GM18508 (cell line): ENCODE data around the gene TYK2.
"Not testable (repeated sequence)": the region's sequence is repeated elsewhere in the genome, so short reads cannot be mapped to it uniquely, and the experiment has no call there.

Experiments
- ATAC-seq: cut with Tn5 transposase; IDR thresholded peaks from one replicate; pipeline ENCODE4 v1.9.1; 2021; ENCODE audit warnings: moderate number of reproducible peaks; ENCODE audit not compliant: insufficient read depth, unreplicated experiment

The TYK2 gene

DNA sequence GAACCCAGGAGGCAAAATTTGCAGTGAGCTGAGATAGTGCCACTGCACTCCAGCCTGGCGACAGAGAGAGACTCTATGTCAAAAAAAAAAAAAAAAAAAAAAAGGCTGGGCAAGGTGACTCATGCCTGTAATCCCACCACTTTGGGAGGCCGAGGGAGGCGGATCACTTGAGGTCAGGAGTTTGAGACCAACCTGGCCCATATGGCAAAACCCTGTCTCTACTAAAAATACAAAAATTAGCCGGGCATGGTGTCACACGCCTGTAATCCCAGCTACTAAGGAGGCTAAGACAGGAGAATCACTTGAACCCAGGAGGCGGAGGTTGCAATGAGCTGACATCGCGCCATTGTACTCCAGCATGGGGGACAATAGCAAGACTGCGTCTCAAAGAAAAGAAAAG lies 43.6 kb downstream of the TYK2 start:
- ATAC-seq, result not testable (repeated sequence)

DNA sequence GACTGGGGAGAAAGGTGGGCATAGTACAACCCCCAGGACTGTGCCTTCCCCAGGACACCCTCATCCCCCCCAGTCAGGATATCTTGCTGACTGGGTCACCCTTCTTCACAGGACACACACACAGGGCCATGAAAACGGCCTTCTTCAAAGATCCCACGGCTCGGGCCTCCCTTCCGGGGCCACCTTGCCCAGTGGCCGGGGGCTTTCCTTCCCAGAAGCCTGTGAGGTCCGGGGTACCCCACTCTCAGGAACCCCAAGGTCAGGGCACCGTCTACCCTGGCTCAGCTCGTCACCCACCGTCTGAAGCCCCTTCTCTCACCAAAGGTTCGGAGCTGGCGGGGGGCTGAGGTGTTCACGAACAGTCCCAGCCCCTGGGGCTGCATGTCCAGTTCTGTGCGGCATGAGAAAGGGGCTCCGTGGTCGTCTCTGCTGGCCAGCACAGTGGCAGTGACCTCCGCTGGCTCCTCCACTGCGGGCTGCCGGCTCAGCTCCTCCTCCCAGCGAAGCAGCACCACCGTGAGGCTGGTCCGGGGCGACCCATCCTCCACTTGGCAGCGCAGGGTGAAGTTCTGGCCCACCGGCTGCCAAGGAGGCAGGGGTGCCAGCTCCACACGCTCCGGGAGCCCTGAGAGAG lies 44.9 kb downstream of the TYK2 start:
- ATAC-seq, result no peak

DNA sequence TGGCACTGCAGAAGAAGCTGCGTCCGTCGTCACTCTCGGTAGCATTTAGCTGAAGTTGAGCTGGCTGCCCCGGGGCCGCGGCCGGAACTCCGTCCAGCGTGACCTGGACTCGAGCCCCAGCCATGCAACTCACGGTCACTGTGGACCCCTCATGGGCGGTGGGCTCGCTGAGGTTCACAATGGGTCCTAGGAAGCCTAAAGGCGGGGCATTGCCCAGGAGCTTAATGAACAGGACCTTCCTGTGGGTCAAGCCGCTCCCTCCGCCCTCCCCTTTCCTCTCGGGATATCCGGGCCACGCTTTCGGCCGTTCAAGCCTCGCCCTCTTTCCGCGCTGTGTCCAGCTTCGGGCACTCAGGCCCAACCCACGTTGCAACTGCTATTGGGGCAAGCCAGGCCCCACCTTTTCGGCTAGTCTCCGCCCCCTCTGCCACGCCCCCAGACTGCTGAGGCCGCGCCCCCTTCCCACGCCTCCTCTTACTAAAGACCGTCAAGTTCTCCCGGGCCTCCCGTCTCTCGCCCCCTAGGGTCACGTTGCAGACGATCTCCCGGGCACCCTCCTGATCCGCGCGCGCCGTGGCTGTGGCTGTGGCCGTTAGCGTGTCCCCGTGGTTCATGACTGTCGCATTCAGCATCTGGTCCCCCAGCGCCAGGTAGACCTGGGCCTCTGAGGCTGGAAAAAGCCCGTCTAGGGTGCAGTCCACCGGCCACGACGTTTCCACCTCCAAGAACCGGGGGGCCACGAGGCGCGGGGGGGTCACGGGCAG lies 45.6 kb downstream of the TYK2 start:
- ATAC-seq, result no peak

DNA sequence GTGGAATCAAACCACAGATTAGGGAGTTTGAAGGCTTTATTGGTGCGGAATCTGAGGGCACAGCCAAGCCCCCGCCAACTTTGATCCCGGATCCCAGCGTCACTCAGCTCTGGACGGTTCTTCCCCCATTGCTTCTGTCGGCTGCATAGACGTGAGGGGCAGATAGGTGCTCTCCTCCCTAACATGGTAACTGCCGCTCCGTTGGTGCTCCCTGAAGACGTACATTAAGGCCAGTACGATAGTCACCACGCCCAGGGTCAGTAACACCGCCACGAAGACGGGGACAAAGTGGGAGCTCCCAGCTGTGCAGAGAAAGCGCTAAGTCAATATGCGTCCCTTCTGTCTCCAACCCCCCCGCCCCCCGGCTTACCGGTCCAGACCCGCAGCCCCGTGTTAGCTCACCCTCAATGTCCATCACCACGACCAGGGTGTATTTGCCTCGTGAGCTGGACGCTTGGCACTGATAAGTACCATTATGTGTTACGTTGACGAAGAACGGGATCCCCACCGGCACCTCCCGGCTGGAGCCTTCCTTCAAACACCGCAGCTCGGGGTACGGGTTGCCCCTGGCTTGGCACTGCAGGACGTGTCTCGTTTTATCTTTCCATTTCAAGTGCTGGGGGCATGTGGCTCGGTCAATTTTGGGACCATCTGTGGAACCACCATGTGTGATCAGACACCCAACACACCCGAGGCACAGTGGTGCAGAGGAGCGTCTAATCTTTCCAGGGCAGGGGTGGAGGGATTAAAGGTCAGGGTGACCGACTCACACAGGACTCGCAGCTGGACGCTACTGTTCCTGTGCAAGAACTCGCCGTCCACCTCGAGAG lies 46.4 kb downstream of the TYK2 start:
- no peak for ATAC-seq

DNA sequence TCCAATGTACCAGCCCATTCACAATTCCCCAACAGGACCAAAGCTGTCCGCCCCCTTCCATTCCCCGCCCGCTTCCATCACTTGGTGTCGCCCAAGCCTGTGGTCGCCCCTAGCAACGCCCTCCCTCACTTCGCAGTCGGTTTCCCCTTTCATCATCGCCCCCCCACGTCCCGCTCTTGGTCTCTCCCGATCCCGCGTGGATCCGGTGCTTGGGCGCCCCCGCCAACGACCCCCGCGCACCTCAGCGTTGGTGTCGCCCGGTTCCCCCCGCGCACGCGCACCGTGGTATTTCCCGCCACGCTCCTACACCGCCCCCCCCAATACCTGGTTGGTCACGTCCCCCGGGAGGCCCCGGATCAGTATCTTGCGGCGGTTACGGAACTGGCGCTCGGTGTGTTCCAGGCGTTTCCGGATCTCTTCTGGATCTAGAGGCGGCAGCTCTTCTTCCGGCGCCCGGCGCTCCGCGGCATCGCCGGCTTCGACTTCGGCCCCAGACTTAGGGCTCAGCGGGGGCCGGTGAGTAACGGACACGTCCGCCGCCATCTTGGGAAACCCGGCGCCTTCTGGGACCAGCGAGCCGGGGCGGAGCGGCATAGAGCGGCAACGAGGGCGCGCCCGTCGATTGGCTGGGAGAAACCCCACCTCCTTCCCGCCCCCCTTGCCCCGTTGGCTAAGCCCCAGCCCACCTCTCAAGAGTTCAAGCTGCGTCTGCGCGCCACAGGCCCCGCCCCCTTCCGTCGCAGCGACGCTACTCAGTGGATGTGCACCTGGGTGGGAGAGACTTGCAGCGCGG lies 47.2 kb downstream of the TYK2 start, which contains the start of gene RAVER1:
TSS of gene RAVER1 (minus strand) at position 565 of the 793 bp plus-strand sequence. CDS start at position 543, 22 bp downstream.
- ATAC-seq, result peak; percentile 55

DNA sequence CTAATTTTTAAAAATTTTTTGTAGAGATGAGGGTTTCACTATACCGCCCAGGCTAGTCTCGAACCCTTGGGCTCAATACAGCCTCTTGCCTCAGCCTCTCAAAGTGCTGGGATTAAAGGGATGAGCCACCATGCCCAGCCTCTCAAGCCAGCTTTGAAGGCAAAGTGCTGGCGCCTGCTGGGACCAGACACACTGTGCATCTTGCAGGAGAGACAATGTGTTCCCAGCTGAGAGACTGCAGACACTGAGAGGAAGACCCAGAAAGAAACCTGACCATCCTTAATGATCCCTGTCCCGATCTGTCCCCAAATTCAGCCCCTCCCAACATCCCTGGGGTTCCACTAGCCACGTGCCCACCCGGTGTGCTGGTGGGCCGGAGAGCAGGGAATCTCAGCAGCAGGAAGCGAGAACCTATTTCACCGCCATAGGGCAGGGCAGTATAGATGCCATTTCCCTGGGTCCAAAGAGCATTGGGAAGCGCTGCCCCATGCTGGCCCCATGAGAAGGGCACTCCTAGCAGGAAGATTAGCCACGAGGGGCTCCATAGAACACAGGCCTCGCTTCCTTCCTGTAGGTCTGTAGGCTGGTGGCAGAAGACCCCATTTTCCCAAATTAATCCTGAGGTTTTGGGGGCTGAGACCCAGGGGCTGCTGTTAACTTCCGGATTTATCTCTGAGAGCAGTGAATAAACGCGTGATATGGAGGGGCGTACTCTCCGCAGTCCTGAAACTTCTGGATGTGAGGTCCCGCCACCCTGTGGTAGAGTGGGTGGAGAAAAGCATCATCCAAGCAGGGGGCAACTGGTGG lies 48.0 kb downstream of the TYK2 start:
- no peak for ATAC-seq

DNA sequence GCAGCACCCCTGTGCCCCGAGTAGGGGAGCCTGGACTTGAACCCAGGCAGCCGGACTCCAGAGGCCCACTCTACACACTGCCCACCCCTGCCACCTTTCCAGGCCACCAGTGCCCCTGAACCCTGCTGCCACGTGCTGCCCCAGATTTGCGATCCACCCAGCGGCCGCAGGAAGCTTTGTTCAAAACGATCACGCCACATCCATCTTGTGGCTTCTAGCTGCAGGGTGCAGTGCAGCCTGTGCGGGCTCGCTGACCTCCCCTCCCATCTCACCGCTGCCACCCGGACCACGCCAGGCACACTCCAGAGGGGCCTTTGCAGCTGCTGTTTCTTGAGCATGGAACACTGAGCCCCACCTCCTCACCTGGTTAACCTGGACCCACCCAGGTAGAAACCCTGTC lies 50.8 kb downstream of the TYK2 start:
- no peak for ATAC-seq

DNA sequence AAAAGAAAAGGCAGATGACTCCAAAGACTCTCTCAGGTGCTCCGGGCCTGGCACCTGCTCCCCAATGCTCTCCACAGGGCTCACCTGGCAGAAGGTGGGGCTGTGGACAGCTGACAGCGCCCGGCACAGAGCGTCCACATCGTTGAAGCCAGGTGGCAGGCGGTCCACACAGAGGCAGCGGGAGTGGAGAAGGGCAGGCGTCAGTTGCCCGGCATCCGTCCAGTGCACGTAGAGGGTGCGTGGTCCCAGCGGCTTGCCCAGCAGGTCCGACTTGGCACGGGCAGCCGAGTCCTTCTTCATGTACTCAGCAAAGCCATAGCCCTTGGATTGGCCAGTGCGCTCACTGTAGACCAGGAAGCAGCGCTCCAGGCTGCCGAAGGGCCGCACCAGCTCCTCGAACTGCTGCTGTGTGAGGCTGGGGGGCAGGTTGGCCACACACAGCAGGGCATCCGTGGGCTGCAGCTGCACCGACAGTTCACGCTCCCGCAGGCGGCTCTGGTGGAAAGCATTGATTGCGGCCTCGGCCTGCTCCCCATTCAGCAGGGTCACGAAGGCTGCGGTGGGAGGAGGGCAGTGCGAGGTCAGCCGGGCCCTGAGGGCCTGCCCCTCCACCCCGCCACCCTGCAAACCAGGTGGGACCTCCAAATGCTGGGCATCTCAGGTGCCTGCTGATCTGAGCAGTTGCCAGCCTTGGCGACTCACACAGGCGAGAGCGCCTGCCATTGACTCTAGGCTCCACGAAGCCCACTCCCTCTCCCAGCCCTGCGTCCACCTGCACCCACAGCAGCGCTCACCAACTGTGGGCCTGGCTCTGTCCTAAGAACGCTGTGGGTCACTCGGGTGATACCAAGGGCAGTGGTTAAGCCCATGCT lies 51.6 kb downstream of the TYK2 start:
- no peak for ATAC-seq

DNA sequence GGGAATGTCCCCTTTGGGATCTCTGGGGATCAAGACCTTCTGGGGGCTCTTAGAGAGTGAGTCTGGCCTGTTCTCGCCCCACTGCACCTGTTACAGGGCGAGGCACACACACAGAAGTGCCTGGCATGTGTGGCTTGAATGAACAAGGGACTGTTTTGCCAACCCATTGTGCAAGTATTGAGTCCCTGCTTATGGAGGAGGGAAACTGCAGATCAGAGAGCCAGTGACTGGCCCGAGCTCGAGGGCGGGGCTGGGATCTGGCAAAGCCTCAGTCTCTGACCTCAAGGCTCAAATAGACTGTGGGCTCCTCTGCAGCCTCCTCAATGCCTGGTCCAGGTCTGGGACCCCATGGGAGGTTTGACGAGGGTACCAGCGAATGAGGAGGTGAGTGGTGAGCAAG lies 52.6 kb downstream of the TYK2 start:
- no peak for ATAC-seq

DNA sequence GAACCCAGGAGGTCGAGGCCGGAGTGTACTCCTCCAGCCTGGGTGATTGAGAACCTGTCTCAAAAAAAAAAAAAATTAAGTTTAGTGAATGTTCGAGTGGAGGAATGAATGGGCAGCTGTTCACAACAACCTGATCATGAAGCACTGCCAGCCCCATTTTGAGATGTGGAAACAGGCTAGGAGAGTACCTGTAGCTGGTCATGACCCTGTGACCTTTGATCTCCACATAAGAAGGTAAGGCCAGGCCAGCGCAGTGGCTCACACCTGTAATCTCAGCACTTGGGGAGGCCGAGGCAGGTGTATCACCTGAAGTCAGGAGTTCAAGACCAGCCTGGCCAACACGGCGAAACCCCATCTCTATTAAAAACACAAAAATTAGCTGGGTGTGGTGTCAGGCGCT lies 54.6 kb downstream of the TYK2 start:
- ATAC-seq, result no peak

DNA sequence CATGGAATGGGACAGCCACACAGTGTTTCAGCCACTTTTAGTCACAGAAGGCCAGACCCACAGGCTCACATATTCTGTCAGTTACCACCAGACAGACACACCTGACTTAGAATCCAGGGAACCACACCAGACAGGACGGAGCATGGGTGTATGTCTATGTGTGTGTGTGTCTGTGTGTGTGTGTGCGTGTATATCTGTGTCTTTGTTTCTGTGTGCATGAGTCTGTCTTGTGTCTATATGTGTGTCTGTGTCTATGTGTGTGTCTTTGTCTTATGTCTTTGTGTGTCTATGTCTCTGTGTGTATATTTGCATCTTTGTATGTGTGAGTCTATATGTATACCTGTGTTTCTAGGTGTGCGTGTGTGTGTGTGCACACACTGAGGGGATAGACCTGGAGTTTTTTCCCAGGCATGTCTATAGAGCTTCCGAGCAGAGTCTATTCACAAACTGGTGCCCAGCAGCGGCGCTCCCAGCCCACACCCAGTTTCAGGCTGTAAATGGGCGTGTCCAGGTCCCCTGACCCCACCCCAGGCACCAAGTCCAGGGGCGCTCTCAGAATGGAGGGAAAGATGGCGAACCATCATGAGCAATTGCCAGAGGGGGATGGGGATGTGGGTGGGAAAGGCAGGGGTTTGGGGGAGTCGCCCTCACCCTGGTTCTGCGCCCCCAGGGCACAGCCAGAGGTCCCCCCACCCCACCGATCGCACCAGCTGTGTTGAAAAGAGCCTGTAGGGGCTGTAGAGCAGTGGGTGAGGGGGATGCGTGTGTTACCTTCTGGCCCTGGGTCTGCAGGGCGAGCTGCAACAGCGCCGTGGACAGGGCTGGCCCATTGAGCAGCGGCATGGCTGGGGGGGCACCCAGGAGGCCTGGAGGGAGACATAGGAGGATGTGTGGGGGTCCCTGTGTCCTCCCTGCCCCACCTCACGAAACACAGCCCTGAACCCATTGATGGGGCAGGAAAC lies 58.2 kb downstream of the TYK2 start:
- ATAC-seq, result no peak

DNA sequence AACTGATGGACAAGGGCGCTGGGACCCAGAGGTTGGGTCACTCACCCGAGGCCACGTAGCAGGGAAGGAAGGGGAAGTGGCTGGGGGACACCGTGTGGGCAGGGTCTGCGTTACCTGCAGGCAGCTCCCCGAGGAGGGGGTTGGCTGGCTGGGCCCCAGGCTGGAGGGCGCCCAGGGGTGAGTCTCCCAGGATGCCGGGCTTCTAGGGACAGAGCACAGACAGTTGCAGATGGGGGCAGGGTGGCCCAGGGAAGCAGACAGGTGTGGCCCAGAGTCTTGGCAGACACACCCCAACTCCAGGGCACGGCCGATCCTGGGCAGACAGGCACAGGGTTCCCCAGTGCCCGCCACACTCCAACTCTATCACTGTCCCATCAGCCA lies 59.0 kb downstream of the TYK2 start:
- no peak for ATAC-seq

DNA sequence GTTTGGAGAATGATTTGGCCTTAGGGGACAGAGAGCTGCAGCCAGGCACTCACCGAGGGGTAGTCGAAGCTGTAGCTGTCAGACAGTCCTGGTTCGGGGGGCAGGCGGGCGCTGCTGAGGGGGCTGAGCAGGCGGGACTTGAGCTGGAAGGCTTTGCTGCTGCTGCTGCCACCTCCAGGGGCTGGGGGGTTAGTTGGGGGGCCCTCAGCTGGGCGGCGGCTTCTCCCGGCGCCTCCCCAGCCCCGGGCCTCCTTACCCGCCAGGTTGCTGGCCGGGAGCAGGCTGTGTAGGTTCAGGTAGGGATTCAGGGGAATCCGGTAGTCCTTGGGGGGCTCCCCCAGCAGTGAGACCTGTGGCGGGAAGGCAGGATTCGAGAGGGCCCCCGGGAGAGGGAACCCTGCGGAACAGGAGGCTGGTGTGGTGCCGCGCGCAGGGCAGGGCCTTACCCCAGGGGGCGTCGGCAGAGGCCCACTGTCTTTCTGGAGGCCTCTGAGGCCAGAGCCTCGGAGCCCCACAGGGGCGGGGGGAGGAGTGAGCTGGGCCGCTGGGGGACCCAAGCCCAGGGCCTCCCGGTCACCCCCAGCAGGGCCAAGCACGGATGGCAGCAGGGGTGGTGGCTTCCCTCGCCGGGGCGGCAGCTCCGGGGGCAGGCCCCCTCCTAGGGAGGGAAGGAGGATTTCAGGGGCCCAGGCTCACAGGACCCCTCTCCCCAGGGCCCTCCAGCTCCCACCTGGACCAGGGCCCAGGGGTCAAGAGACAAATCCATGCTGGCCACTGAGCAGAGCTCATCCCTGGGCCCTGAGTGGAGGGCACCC lies 59.6 kb downstream of the TYK2 start:
- ATAC-seq, result no peak

DNA sequence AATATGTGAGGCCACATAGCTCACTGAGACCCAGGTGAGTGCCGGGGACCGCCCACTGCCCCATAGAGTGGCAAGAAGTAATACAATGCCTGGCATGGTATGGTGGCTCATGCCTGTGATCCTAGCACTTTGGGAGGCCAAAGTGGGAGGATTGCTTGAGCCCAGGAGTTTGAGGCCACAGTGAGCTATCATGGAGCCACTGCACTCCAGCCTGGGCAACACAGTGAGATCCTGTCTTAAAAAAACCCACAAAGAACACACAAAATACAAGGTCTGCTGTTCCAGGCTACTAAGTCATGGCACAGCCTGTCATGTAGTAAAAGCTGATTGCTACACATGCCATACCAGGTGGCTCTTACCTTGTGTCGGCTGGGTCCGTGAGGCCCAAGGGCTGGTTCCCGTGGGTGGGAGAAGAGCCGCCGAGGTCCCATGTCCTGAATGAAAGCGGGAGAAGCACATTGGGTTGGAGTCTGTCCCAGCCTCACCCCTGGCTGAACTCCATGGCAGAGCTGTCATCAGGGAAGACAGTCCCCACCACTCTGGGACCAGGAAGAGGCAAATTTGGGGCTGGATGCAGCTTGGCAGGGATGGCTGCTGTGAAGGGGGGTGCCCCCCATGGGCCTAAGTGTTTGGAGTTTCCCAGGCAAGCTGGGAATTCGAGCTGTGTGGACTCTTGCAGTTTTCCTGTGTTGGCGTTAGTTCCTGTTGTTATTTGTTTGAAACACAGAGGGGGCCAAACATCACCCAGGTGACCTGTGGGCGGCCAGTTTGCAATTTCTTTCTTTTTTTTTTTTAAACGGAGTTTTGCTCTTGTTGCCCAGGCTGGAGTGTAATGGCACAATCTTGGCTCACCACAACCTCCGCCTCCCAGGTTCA lies 61.3 kb downstream of the TYK2 start:
- no peak for ATAC-seq

DNA sequence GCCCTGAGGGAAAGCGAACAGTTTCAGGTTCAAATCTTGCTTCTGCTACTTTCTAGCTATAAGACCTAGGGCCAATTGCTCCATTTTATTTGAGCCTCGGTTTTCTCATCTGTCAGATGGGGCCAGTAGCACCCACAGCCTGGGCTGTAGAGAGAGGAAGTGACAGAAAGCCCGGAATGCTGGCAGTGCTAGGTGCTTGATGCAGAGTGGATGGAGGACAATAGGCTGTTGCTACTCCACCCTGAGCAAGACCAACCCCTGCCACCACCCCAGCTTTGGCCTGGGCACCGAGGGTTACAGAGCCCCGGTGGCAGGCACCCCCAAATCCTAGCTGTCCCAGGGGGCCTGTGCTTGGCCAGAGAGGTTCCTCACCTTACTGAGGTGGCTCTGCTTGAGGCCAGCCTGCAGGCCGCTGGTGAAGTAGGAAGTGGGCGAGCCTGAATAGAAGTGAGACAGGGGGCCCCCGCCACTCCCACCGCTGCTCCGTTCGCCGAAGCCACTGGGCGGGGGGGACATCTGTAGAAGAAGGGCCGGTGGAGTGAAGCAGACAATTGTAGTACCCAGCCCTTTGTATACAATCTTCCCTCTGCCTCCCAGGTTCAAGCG lies 62.4 kb downstream of the TYK2 start:
- no peak for ATAC-seq
